ENCODE results near the gene FSTL5. TPM values are rescaled to one million over a fixed set of nuclear protein-coding genes. Genes with fewer than 3 reads are reported as not detected.
"Not testable (repeated sequence)": the region's sequence is repeated elsewhere in the genome, so short reads cannot be mapped to it uniquely, and the experiment has no call there.

Gene FSTL5
- not detected for total RNA-seq
- long read RNA-seq = 0 reads

DNA sequence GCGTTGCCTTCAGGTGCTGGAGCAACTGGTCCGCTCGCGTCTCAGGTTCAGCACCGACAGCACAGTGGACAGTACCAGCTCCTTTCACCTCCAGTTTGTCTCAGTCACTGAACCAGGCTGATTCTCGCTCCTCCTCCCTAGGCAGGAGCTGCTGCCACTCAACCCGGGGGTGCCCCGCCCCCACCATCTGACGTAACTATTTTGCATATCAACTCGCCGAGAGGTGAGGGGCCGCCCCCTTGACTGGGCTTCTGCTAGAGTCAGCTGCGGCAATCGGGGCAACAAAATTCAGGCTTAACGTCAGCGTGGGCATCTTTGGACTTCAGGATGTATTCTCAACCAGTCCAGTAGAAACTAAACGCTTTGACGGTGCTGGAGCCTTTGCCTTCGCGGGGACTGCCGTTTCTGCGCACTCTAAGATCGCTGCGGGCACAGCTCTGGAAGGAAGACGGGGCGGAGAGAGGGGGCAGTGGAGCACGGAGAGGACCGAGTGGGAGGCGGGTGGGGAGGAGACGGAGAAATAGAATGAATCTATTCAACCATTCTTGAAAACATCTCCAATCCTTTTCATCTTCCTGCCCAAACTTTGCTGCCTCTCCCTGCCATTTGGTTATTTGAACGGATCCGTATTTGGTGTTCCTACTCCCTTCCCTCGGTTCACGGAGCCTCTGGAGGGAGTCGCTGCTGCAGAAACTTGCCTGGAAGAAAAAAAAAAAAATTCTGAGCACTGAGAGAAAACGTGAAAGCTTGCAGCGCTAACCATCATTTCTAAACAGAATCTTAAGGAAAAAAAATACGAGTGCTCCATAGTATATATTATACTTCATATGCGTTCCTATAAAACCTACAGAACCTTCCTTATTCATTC lies at the start of gene FSTL5:
Gene FSTL5, minus strand, starts transcription at position 109 of the 868 bp plus-strand sequence. CDS start 52,604 bp downstream, outside the sequence.
- DNase-seq (ENCODE audit: missing footprints) (peak; percentile 61), ATAC-seq (peak; percentile 26)
- intact Hi-C loops (cut with DNase I) = no loop called here

DNA sequence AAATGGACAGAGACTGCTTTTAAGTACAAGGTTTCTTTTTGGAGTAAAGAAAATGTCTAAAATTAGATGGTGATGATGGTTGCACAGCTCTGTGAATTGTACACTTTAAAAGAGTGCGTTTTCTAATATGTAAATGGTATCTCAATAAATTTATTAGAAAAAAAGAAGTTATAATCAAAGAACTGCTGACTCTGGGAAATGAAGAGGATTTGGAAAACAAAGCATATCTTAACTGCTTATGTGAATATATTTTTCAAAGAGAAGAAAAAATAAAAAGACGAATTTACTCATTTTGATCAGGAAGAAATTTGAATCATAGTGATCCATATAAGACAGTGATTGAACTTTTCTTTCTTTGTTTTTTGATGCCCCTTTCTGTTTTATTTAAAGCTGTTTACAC lies 45.9 kb upstream of the FSTL5 start:
- no peak for ATAC-seq
- intact Hi-C loops (cut with DNase I) = no loop called here

GRCh38 chr4:162203478-162203877 lies 39.7 kb upstream of the FSTL5 start:
- intact Hi-C loops (cut with DNase I); ATAC-seq; DNase-seq (ENCODE audit: missing footprints): not testable (repeated sequence)

More for the DNA sequence above, 45.9 kb upstream of the FSTL5 start:
- DNase-seq (ENCODE audit: missing footprints) = no peak

- DNase-seq (ENCODE audit: missing footprints) = no peak
- ATAC-seq = no peak
- intact Hi-C loops (cut with DNase I) = no loop called here
Measured at GRCh38 chr4:162201673-162202072, 37.9 kb upstream of the FSTL5 start.

GRCh38 chr4:162170509-162170908 lies 6.7 kb upstream of the FSTL5 start:
- intact Hi-C loops (cut with DNase I) = no loop called here
- ATAC-seq (no peak), DNase-seq (ENCODE audit: missing footprints) (no peak)

DNA sequence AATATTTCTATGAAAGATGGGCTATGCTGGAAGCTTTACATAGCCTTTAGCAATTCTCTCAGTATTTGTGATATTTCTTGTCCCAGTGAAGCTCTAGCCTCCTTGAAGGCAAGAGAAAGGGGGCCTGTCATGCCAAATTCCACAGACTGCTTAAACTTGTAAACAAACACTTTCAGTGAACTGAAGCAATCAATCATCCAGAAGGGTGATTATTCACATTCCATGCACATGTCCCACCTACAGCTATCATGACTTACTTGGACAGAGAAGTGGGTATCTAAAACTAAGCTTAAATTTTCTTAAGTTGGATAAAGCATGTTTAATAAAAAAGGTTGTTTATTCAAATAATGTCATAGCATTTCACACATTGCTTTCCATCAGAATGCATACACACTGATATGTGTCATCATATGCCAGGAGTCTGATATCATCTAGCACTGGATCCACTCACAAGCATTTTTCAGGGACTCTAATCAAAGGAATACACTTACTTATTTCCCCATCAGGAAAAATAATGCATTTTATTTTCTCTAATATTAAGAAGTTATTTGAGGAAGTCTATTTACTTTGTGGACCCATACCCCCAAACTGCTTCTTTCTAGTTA lies 1.2 kb upstream of the FSTL5 start:
- no peak for DNase-seq (ENCODE audit: missing footprints)
- intact Hi-C loops (cut with DNase I) = no loop called here
- no peak for ATAC-seq

DNA sequence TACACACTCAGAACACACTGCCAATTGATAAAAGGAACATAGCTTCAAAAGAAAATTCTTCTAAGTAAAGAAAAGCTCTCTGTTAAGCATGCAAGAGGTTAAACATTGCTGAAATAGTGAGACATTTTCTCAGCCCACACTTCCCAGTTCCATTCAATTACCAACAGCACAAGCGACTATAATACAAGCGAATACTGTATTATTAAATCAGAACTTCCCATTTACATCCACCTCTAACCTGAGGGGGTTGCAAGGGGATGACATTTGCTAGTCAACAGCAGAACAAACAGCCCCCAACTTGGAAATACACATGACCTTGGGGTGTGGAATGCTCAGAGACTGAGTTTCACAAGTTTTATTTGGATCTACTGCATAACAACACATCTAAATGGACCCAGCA lies 1.1 kb downstream of the FSTL5 start:
- intact Hi-C loops (cut with DNase I) = no loop called here
- DNase-seq (ENCODE audit: missing footprints) (no peak), ATAC-seq (no peak)

DNA sequence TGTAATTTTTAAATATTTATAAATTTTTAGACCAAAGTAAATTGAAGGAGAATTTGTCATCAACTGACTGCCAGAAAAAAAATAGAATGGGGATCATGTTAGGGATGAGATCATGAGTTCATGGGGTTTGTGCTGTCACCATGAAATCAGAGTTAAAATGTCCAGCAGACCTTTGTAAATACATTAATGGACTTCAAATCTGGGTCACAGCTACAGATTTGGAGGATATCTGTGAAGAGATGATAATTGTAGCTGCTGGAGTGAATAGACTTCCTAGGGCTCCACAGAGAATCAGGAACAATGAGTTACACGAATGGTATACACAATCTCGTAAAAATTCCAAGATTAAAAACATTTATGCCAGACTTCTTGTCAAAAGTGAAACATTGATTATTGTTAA lies 6.6 kb downstream of the FSTL5 start:
- intact Hi-C loops (cut with DNase I) = no loop called here

DNA sequence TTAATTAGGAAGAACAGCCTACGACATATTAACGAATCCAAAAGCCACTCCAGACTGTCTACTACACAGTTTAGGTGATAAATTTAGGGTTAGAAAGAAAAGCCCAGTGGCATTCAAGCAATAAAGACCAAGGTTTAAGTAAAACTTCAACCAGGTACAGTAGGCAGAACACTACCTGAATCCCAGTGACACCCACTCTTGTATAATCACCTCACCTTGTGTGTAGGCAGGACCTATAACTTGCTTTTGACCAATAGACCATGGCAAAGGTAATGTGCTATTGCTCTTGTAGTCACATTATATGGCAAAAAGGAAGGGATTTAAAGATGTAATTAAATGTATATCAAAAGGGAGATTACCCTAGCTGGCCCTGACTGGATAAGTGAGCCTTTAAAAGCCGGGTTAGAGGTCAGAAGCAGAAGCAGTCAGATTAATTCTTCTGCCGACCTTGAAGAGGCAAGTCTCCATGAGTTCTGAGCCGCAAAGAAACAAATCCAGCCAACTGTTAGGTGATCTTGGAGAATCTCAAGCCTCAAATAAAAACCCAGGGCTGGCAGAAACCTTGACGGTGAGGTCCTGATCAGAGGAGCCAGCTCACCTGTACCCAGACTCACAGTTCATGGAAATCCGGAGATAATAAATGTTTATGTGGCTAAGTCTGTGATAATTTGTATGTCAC lies 8.8 kb downstream of the FSTL5 start:
- intact Hi-C loops (cut with DNase I) = no loop called here
- DNase-seq (ENCODE audit: missing footprints) = no peak
- ATAC-seq = no peak

More for the DNA sequence above, 6.6 kb downstream of the FSTL5 start:
- ATAC-seq = no peak
- no peak for DNase-seq (ENCODE audit: missing footprints)

GRCh38 chr4:162151850-162152249 lies 11.9 kb downstream of the FSTL5 start:
- no peak for ATAC-seq
- no peak for DNase-seq (ENCODE audit: missing footprints)
- intact Hi-C loops (cut with DNase I) = no loop called here

- intact Hi-C loops (cut with DNase I) = no loop called here
- ATAC-seq (no peak), DNase-seq (ENCODE audit: missing footprints) (no peak)
Measured at GRCh38 chr4:162151386-162151785, 12.4 kb downstream of the FSTL5 start.

DNA sequence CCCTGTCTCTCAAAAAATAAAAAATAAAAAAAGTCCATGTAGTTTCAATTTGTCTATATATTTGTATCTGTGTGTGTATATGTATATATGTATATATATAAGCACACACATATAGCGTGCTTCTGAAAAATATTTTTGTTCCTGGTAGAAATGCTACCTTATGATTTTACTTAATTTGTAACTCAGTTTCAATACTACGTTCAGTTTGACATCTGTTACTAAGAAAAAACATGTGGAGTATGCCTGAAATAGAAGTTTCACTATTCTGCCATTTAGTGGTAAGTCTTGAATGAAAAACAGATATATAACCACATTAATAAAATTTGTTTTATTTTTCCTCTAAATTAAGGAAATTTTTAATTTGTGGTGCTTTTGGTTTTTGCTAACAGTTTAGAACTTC lies 14.2 kb downstream of the FSTL5 start:
- ATAC-seq (no peak), DNase-seq (ENCODE audit: missing footprints) (no peak)
- intact Hi-C loops (cut with DNase I) = no loop called here

DNA sequence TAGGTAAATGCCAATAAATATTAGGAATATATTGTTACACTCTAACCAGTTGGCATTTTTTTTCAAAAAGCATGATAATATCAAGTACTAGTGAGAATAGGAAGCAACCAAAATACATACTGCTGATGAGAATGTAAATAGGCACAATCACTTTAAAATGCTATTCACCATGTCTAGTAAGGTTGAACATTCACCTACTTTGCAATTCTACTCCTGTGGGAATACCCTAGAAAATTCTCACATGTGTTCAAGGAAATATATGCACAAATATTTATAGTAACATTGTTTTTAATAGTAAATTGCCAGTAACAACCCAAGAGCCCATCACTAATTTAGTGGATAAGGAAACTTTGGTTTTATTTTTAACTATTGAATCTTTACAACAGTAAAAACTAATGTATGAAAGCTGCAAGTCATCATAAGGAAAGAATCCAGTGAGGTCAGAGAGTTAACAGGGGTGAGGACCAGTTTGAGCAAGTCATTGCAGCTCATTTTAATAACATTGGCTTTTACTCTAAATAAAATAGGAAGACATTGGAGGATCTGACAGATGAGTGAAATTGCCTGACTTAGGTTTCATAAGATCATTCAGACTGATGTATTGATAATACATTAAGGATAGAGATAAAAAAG lies 23.6 kb downstream of the FSTL5 start:
- intact Hi-C loops (cut with DNase I) = no loop called here
- ATAC-seq = no peak
- DNase-seq (ENCODE audit: missing footprints) = no peak

DNA sequence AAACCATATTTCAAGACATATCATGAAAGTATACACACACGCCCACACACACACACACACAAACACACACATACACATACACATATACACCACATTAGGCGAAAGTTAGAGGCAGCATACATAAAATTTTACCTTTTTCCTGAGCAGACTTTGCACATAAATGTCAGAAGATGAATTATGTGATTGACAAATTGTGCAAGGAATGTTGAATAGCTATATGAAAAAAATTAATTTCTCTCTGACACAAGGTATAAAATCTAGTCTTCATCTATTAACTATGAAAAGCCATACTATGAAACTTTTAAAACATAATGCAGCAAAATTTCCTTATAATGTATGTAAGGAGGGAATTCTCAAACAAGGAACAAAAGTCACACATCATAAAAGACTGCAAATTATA lies 24.4 kb downstream of the FSTL5 start:
- intact Hi-C loops (cut with DNase I) = no loop called here
- no peak for ATAC-seq
- no peak for DNase-seq (ENCODE audit: missing footprints)

GRCh38 chr4:162131256-162131655 lies 32.5 kb downstream of the FSTL5 start:
- DNase-seq (ENCODE audit: missing footprints) = no peak
- intact Hi-C loops (cut with DNase I) = no loop called here
- ATAC-seq = no peak

DNA sequence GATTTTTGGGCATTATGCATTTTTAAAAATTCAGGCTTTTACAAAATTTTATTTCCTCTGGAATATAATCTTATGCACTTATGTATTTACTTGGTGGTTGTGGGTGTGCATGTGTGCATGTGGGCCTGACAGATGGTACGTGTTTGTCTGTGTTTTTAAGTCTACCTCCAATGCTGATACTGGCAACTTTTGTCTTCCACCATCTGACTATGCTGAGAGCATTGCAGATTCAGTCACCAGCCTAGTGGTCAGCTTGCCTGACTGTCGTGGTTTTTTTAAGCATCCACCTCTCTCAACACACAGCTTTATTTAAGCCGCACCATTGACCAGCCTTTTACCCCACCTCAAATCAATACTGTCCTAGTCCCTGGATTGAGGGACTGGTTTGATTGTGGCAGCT lies 37.1 kb downstream of the FSTL5 start:
- intact Hi-C loops (cut with DNase I) = no loop called here
- ATAC-seq (no peak), DNase-seq (ENCODE audit: missing footprints) (no peak)

- intact Hi-C loops (cut with DNase I) = no loop called here
- DNase-seq (ENCODE audit: missing footprints) = no peak
- no peak for ATAC-seq
Measured at GRCh38 chr4:162117051-162117450, 46.7 kb downstream of the FSTL5 start.

DNA sequence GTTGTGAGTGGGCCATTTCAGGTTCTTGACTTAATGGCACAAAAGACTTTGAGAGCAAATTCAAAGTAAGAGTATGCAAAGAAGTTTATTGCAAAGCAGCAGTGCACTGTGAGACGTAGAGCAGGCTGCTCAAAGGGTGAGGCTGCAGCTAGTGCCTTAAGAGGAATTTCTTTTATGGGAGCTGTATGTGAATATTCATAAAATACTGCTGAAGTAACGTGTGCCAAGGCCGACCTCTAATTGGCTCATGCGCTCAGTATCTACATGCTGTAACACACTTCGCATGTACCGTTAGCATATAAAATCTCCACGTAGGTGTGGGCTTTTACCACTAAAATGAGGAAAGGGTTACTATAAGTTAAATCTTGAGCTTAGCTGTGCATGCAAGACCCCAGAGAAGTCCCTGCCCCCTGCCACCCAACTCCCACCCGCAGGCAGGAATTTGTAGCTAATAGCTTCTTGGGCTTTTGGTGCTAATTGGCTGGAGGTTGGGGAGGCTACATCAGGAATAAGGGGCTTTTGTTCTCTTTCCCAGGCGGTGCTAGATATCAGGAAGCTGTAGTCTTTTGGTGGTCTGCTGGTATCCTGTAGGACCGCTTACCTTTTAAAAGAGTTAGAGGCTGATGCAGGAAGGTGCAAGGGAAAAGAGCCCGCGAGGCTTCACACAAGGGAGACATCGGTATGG lies 47.6 kb downstream of the FSTL5 start:
- ATAC-seq (no peak), DNase-seq (ENCODE audit: missing footprints) (no peak)
- intact Hi-C loops (cut with DNase I) = no loop called here

GRCh38 chr4:162115333-162115732 lies 48.5 kb downstream of the FSTL5 start:
- intact Hi-C loops (cut with DNase I) = no loop called here

More at GRCh38 chr4:162115333-162115732, 48.5 kb downstream of the FSTL5 start:
- ATAC-seq (no peak), DNase-seq (ENCODE audit: missing footprints) (no peak)
